Measurements from ENCODE around the gene PODNL1.

Gene PODNL1

GRCh38 chr19:13957051-13957450, 18.8 kb upstream of the PODNL1 start:
- no peaks in the 10 kb centered on the region for H3K27me3 ChIP-seq (ENCODE audit: control insufficient read depth, insufficient read depth, low read length)
- H3K4me1 ChIP-seq, result peaks cover 8% of the 10 kb centered on the region
- H3K27ac ChIP-seq, result no peak overlapping the region
- no peaks in the 10 kb centered on the region for H3K36me3 ChIP-seq (ENCODE audit: control insufficient read depth, insufficient read depth, low read length)
- H3K4me3 ChIP-seq (ENCODE audit: low read depth, low read length), result no peak overlapping the region
- H2AFZ ChIP-seq, result no peak overlapping the region
- no peak overlapping the region for H3K4me2 ChIP-seq (ENCODE audit: low read length)
- no peaks in the 10 kb centered on the region for H3K9me3 ChIP-seq (ENCODE audit: control insufficient read depth, low read length)
- TF ChIP-seq CTCF (IDR thresholded peaks at IDR 0.05), result no peak
- no peak overlapping the region for H3K9ac ChIP-seq
- peaks cover 12% of the 10 kb centered on the region for H3K79me2 ChIP-seq

DNA sequence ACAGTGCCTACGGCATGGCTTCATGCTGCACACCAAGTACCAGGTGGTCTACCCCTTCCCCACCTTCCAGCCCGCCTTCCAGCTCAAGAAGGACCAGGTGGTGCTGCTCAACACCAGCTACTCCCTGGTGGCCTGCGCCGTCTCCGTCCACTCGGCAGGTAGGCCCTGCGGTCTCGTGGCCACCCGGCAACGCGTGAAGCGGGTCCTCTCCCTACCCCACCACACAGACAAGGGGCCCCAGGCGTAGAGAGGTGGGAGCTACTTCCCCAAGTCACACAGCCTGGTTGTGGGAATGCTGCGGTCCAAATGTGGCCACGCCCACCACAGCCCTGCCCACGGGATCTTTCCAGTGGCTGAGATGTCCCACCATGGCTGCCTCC, 18.1 kb upstream of the PODNL1 start:
- Histone ChIP-seq H3K79me2 (peaks cover 12% of the 10 kb centered on the region), H3K9ac (no peak overlapping the region), H3K4me1 (peaks cover 12% of the 10 kb centered on the region), H3K27ac (no peak overlapping the region), H3K4me3 (ENCODE audit: low read depth, low read length) (no peak overlapping the region), H3K36me3 (ENCODE audit: control insufficient read depth, insufficient read depth, low read length) (no peaks in the 10 kb centered on the region), H3K27me3 (ENCODE audit: control insufficient read depth, insufficient read depth, low read length) (no peaks in the 10 kb centered on the region), H2AFZ (no peak overlapping the region), H3K9me3 (ENCODE audit: control insufficient read depth, low read length) (no peaks in the 10 kb centered on the region), H3K4me2 (ENCODE audit: low read length) (no peak overlapping the region)
- no peak for TF ChIP-seq CTCF (IDR thresholded peaks at IDR 0.05)

DNA sequence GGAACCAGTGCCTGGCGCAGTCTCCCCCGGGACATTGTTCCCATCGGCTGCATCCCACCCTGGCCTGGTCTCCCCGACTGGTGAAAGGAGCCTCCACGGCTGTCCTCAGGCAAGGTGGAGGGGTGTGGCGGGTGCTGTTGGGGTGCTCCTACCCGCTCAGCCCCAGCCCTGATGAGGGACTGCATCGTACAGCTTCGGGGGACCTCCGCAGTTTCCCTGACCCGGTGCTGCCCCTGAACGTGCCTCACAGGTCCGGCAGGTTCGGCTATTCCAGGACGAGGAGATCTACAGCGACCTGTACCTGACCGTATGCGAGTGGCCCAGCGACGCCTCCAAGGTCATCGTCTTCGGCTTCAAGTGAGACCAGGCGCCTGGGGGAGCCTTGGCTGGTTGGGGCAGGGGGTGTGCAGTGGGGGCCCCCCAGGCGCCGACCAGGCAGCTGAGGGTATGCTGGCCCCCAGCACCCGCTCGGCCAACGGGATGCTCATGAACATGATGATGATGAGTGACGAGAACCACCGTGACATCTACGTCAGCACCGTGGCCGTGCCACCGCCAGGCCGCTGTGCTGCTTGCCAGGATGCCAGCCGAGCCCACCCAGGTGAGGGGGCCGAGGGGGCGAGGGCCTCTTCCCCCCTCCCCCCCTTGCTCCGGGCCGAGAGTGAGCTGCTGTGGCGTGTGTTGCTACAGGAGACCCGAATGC, 17.6 kb upstream of the PODNL1 start:
- TF ChIP-seq CTCF (IDR thresholded peaks at IDR 0.05), result no peak
- Histone ChIP-seq H3K27me3 (ENCODE audit: control insufficient read depth, insufficient read depth, low read length) (no peaks in the 10 kb centered on the region), H3K4me2 (ENCODE audit: low read length) (no peak overlapping the region), H2AFZ (no peak overlapping the region), H3K9ac (no peak overlapping the region), H3K4me1 (peaks cover 12% of the 10 kb centered on the region), H3K27ac (no peak overlapping the region), H3K79me2 (peaks cover 12% of the 10 kb centered on the region), H3K4me3 (ENCODE audit: low read depth, low read length) (no peak overlapping the region), H3K36me3 (ENCODE audit: control insufficient read depth, insufficient read depth, low read length) (no peaks in the 10 kb centered on the region), H3K9me3 (ENCODE audit: control insufficient read depth, low read length) (no peaks in the 10 kb centered on the region)

- no peak overlapping the region for H3K9ac ChIP-seq
- no peaks in the 10 kb centered on the region for H3K36me3 ChIP-seq (ENCODE audit: control insufficient read depth, insufficient read depth, low read length)
Measured at GRCh38 chr19:13954185-13954584, 16.0 kb upstream of the PODNL1 start.

More at GRCh38 chr19:13954185-13954584, 16.0 kb upstream of the PODNL1 start:
- no peaks in the 10 kb centered on the region for H3K27me3 ChIP-seq (ENCODE audit: control insufficient read depth, insufficient read depth, low read length)
- no peak overlapping the region for H2AFZ ChIP-seq
- H3K79me2 ChIP-seq, result peaks cover 12% of the 10 kb centered on the region
- no peak overlapping the region for H3K4me2 ChIP-seq (ENCODE audit: low read length)
- H3K4me3 ChIP-seq (ENCODE audit: low read depth, low read length), result no peak overlapping the region
- H3K27ac ChIP-seq, result no peak overlapping the region
- no peaks in the 10 kb centered on the region for H3K9me3 ChIP-seq (ENCODE audit: control insufficient read depth, low read length)
- H3K4me1 ChIP-seq, result peaks cover 12% of the 10 kb centered on the region
- TF ChIP-seq CTCF (IDR thresholded peaks at IDR 0.05), result no peak
